Left ventricle myocardium inferior (tissue), 1 donor: ENCODE data around the gene FASTKD1. TPM values are rescaled to one million over a fixed set of nuclear protein-coding genes. Genes with fewer than 3 reads are reported as not detected.
"Not testable (repeated sequence)": the region's sequence is repeated elsewhere in the genome, so short reads cannot be mapped to it uniquely, and the experiment has no call there.

Experiments used
- DNase-seq: peaks from one replicate; pipeline ENCODE4 v3.0.0-alpha.2; 2020
- H3K27ac ChIP-seq: fragments of 200-600 bp; replicated peaks from 2 replicates; pipeline ENCODE4 v1.8.0; 2021
- H3K27me3 ChIP-seq: fragments of 200-600 bp; 2 replicates; pipeline ENCODE4 v1.8.0; 2021; ENCODE audit warnings: low read depth
- H3K36me3 ChIP-seq: fragments of 200-600 bp; 2 replicates; pipeline ENCODE4 v1.8.0; 2021
- H3K4me1 ChIP-seq: fragments of 200-600 bp; 2 replicates; pipeline ENCODE4 v1.8.0; 2021
- H3K4me3 ChIP-seq: fragments of 200-600 bp; 2 replicates; pipeline ENCODE4 v1.8.0; 2021; ENCODE audit warnings: mild to moderate bottlenecking, moderate library complexity
- H3K9me3 ChIP-seq: fragments of 200-600 bp; replicated peaks from 2 replicates; pipeline ENCODE4 v1.8.0; 2021
- CTCF ChIP-seq: fragments of 200-600 bp; IDR thresholded peaks from 2 replicates; pipeline ENCODE4 v1.8.0; 2021; ENCODE audit warnings: antibody characterized with exemption, mild to moderate bottlenecking, borderline replicate concordance
- intact Hi-C: fragments of 100-400 bp; cut with micrococcal nuclease; formaldehyde crosslinking; loops from one replicate; pipeline ENCODE4 v1.11.0; 2022
- total RNA-seq: library from RNA; stranded (reverse); fragmentation: NEBNext Ultra II Directional; extraction: Animal tissue kit (Norgen Biotek cat#: 25700); gene quantifications from one replicate; pipeline ENCODE4 v1.2.1, GENCODE V29; 2021
- donor health status: DM: no; HTN: yes; CAD: no; lungs with severe emphysema.

Gene FASTKD1
- total RNA-seq, 1 donor from 2014 or later = 121 TPM

GRCh38 chr2:169573974-169574299 lies 272 bp upstream of the FASTKD1 start:
- no peak for TF ChIP-seq CTCF
- Histone ChIP-seq H3K4me1 (peaks cover 42% of the 10 kb centered on the region), H3K27me3 (no peaks in the 10 kb centered on the region), H3K9me3 (no peaks in the 10 kb centered on the region), H3K4me3 (peak overlapping the region; percentile 79), H3K27ac (peak overlapping the region; percentile 90), H3K36me3 (no peaks in the 10 kb centered on the region)
- no peak for DNase-seq
- intact Hi-C loops = no loop called here

- Histone ChIP-seq H3K36me3 (no peaks in the 10 kb centered on the region), H3K4me1 (peaks cover 42% of the 10 kb centered on the region), H3K4me3 (peak overlapping the region; percentile 79), H3K9me3 (no peaks in the 10 kb centered on the region), H3K27me3 (no peaks in the 10 kb centered on the region), H3K27ac (peak overlapping the region; percentile 90)
- DNase-seq = no peak
- intact Hi-C loops = no loop called here
- TF ChIP-seq CTCF = no peak
These were observed 875 bp downstream of the FASTKD1 start for GRCh38 chr2:169572821-169573159.

- intact Hi-C loops = no loop called here
- Histone ChIP-seq H3K4me1 (peaks cover 42% of the 10 kb centered on the region), H3K36me3 (no peaks in the 10 kb centered on the region), H3K9me3 (no peaks in the 10 kb centered on the region), H3K27me3 (no peaks in the 10 kb centered on the region), H3K27ac (no peak overlapping the region), H3K4me3 (peak overlapping the region; percentile 79)
- TF ChIP-seq CTCF = no peak
- DNase-seq = no peak
These were observed 1.5 kb downstream of the FASTKD1 start for GRCh38 chr2:169572189-169572588.

GRCh38 chr2:169571571-169571970 lies 2.1 kb downstream of the FASTKD1 start:
- Histone ChIP-seq H3K27me3 (no peaks in the 10 kb centered on the region), H3K9me3 (no peaks in the 10 kb centered on the region), H3K4me1 (peaks cover 42% of the 10 kb centered on the region), H3K36me3 (peaks cover 4% of the 10 kb centered on the region), H3K4me3 (peak overlapping the region; percentile 79), H3K27ac (no peak overlapping the region)
- TF ChIP-seq CTCF = no peak
- DNase-seq = no peak
- intact Hi-C loops = no loop called here

GRCh38 chr2:169570752-169571151 lies 2.9 kb downstream of the FASTKD1 start:
- H3K9me3 ChIP-seq, H3K27ac ChIP-seq, H3K27me3 ChIP-seq, DNase-seq, intact Hi-C loops, H3K4me3 ChIP-seq: not testable (repeated sequence)
- Histone ChIP-seq H3K36me3 (peaks cover 13% of the 10 kb centered on the region), H3K4me1 (peaks cover 42% of the 10 kb centered on the region)

GRCh38 chr2:169569948-169570347 lies 3.7 kb downstream of the FASTKD1 start:
- no peak for DNase-seq
- Histone ChIP-seq H3K36me3 (peaks cover 18% of the 10 kb centered on the region), H3K9me3 (no peaks in the 10 kb centered on the region), H3K27ac (no peak overlapping the region), H3K27me3 (no peaks in the 10 kb centered on the region), H3K4me3 (no peak overlapping the region), H3K4me1 (peaks cover 42% of the 10 kb centered on the region)
- TF ChIP-seq CTCF = no peak
- intact Hi-C loops = no loop called here
